H9 (cell line): ENCODE data around the gene NCMAP. TPM values are rescaled to one million over a fixed set of nuclear protein-coding genes. Genes with fewer than 3 reads are reported as not detected.

ENCODE experiments used
- DNase-seq: peaks from one replicate; pipeline ENCODE4 v3.0.0-alpha.2; 2017
- H2AFZ ChIP-seq: one replicate; pipeline ENCODE4 v1.6.1; 2013; ENCODE audit warnings: mild to moderate bottlenecking, low read length, control low read depth, moderate library complexity
- H2AK5ac ChIP-seq: 2 replicates; pipeline ENCODE4 v1.6.1; 2013; ENCODE audit warnings: low read length, control low read depth, mixed read lengths; ENCODE audit not compliant: insufficient read length
- H2BK120ac ChIP-seq: one replicate; pipeline ENCODE4 v1.6.1; 2013; ENCODE audit warnings: low read depth, mild to moderate bottlenecking, low read length, control low read depth, inconsistent platforms; ENCODE audit not compliant: poor library complexity, severe bottlenecking
- H2BK12ac ChIP-seq: 2 replicates; pipeline ENCODE4 v1.6.1; 2013; ENCODE audit warnings: low read length, control low read depth, mixed read lengths, low read depth; ENCODE audit not compliant: insufficient read length
- H2BK15ac ChIP-seq: 2 replicates; pipeline ENCODE4 v1.6.1; 2013; ENCODE audit warnings: low read depth, low read length, control low read depth
- H2BK20ac ChIP-seq: one replicate; pipeline ENCODE4 v1.6.1; 2013; ENCODE audit warnings: low read depth, mild to moderate bottlenecking, low read length, control low read depth, inconsistent platforms; ENCODE audit not compliant: poor library complexity, severe bottlenecking
- H2BK5ac ChIP-seq: 2 replicates; pipeline ENCODE4 v1.6.1; 2013; ENCODE audit warnings: low read length, control low read depth, mixed read lengths; ENCODE audit not compliant: insufficient read length
- H3K14ac ChIP-seq: 2 replicates; pipeline ENCODE4 v1.6.1; 2013; ENCODE audit warnings: low read length, control low read depth; ENCODE audit not compliant: insufficient read depth
- H3K18ac ChIP-seq: 2 replicates; pipeline ENCODE4 v1.6.1; 2013; ENCODE audit warnings: low read depth, mild to moderate bottlenecking, mixed read lengths, low read length, control low read depth; ENCODE audit not compliant: insufficient read length
- H3K23ac ChIP-seq: 2 replicates; pipeline ENCODE4 v1.6.1; 2013; ENCODE audit warnings: low read length, control low read depth, mixed read lengths, low read depth; ENCODE audit not compliant: insufficient read length
- H3K23me2 ChIP-seq: 2 replicates; pipeline ENCODE4 v1.6.1; 2013; ENCODE audit warnings: low read depth, mild to moderate bottlenecking, mixed read lengths, low read length, control low read depth; ENCODE audit not compliant: insufficient read length, poor library complexity, severe bottlenecking
- H3K27ac ChIP-seq: 2 replicates; pipeline ENCODE4 v1.5.1; 2013; ENCODE audit warnings: low read length, control low read depth, mixed read lengths, low read depth; ENCODE audit not compliant: insufficient read length
- H3K27me3 ChIP-seq: 2 replicates; pipeline ENCODE4 v1.6.1; 2013; ENCODE audit warnings: low read length, control low read depth, inconsistent platforms; ENCODE audit not compliant: insufficient read depth
- H3K4ac ChIP-seq: 2 replicates; pipeline ENCODE4 v1.6.1; 2013; ENCODE audit warnings: low read depth, mild to moderate bottlenecking, control low read depth, inconsistent platforms, low read length, moderate library complexity
- H3K4me1 ChIP-seq: 2 replicates; pipeline ENCODE4 v1.6.1; 2013; ENCODE audit warnings: low read length, control low read depth, inconsistent platforms; ENCODE audit not compliant: insufficient read depth
- H3K4me2 ChIP-seq: 2 replicates; pipeline ENCODE4 v1.6.1; 2013; ENCODE audit warnings: low read length, control low read depth, mixed read lengths; ENCODE audit not compliant: insufficient read length, insufficient read depth
- H3K56ac ChIP-seq: 2 replicates; pipeline ENCODE4 v1.6.1; 2013; ENCODE audit warnings: low read depth, mild to moderate bottlenecking, mixed read lengths, low read length, control low read depth; ENCODE audit not compliant: insufficient read length
- H3K79me1 ChIP-seq: 2 replicates; pipeline ENCODE4 v1.6.1; 2013; ENCODE audit warnings: low read depth, mild to moderate bottlenecking, moderate library complexity, low read length, control low read depth, inconsistent platforms; ENCODE audit not compliant: insufficient read depth, poor library complexity, severe bottlenecking
- H3K79me2 ChIP-seq: 2 replicates; pipeline ENCODE4 v1.6.1; 2013; ENCODE audit warnings: low read length, control low read depth, inconsistent platforms; ENCODE audit not compliant: insufficient read depth
- H3K9ac ChIP-seq: 2 replicates; pipeline ENCODE4 v1.6.1; 2013; ENCODE audit warnings: low read length, control low read depth, mixed read lengths; ENCODE audit not compliant: insufficient read length; ENCODE audit errors: extremely low read depth
- H3K9me3 ChIP-seq: one replicate; pipeline ENCODE4 v1.6.1; 2013; ENCODE audit warnings: low read depth, low read length, inconsistent platforms; ENCODE audit not compliant: control insufficient read depth
- H3T11ph ChIP-seq: one replicate; pipeline ENCODE4 v1.6.1; 2013; ENCODE audit warnings: mild to moderate bottlenecking, low read length, control low read depth, inconsistent platforms
- H4K20me1 ChIP-seq: one replicate; pipeline ENCODE4 v1.6.1; 2013; ENCODE audit not compliant: control insufficient read depth, insufficient read length, insufficient read depth
- H4K5ac ChIP-seq: 2 replicates; pipeline ENCODE4 v1.6.1; 2013; ENCODE audit warnings: low read depth, mild to moderate bottlenecking, mixed read lengths, low read length, control low read depth; ENCODE audit not compliant: insufficient read length
- H4K8ac ChIP-seq: replicated peaks from 2 replicates; pipeline ENCODE4 v1.6.1; 2013; ENCODE audit warnings: low read length, control low read depth, mixed read lengths, low read depth; ENCODE audit not compliant: insufficient read length
- H4K91ac ChIP-seq: 2 replicates; pipeline ENCODE4 v1.6.1; 2013; ENCODE audit warnings: low read depth, mild to moderate bottlenecking, moderate library complexity, mixed read lengths, low read length, control low read depth; ENCODE audit not compliant: insufficient read length
- H3K27ac Mint-ChIP-seq, 3 experiments: 2 replicates in 2 of 3; 3 replicates in 1 of 3; pipeline ENCODE4 v1.8.0; 2020 to 2021; ENCODE audit warnings: mixed read lengths in 3 of 3, mild to moderate bottlenecking in 1 of 3, moderate library complexity in 1 of 3
- H3K27me3 Mint-ChIP-seq: 2 replicates; pipeline ENCODE4 v1.8.0; 2021; ENCODE audit warnings: low read depth, mild to moderate bottlenecking, moderate library complexity, mixed read lengths
- H3K36me3 Mint-ChIP-seq, 3 experiments: 2 replicates in 2 of 3; 3 replicates in 1 of 3; pipeline ENCODE4 v1.8.0; 2020 to 2021; ENCODE audit warnings: low read depth in 3 of 3, mixed read lengths in 3 of 3; ENCODE audit not compliant: insufficient read depth in 1 of 3
- H3K4me1 Mint-ChIP-seq, 2 experiments: 2 replicates each; pipeline ENCODE4 v1.8.0; 2020; ENCODE audit warnings: mixed read lengths in 2 of 2
- H3K4me3 Mint-ChIP-seq, 2 experiments: 2 replicates in 1 of 2; 3 replicates in 1 of 2; pipeline ENCODE4 v1.8.0; 2020 to 2021; ENCODE audit warnings: mild to moderate bottlenecking in 2 of 2, mixed read lengths in 2 of 2, moderate library complexity in 1 of 2
- H3K9me3 Mint-ChIP-seq, 2 experiments: 2 replicates in 1 of 2; 3 replicates in 1 of 2; pipeline ENCODE4 v1.8.0; 2020; ENCODE audit warnings: mild to moderate bottlenecking in 2 of 2, mixed read lengths in 2 of 2, moderate library complexity in 1 of 2
- CTCF ChIP-seq: fragments of 200-600 bp; sonication (generic); conservative IDR thresholded peaks from 3 replicates; pipeline ENCODE4 v1.8.0; 2021; ENCODE audit warnings: antibody characterized with exemption, mild to moderate bottlenecking
- WGBS: extraction: QIAGEN DNeasy Blood & Tissue Kit; methylation state at CpG from one replicate; pipeline ENCODE4 v1.1.7; 2013; ENCODE audit warnings: missing lambda C conversion rate, low lambda C conversion rate, mixed read lengths; ENCODE audit not compliant: insufficient read length; ENCODE audit errors: extremely low coverage; 5-methylcytosine and 5-hydroxymethylcytosine counted together
- total RNA-seq: library from RNA; stranded (reverse); gene quantifications from 2 replicates; pipeline ENCODE4 v1.2.1, GENCODE V29; 2021

The NCMAP gene
- total RNA-seq, 1 experiment from 2014 or later = 0.35 TPM

- Histone ChIP-seq H3K4me2 (no peak overlapping the region), H2BK120ac (no peak overlapping the region)
- no peak for DNase-seq
These were observed 3.8 kb upstream of the NCMAP start for GRCh38 chr1:24551960-24552571.

More at GRCh38 chr1:24551960-24552571, 3.8 kb upstream of the NCMAP start:
- no peak overlapping the region for H4K91ac ChIP-seq
- Mint-ChIP-seq H3K27ac (peak overlapping the region in 1 of 3 experiments; percentile 9; a peak in 1 of 7 replicates), H3K9me3 (no peaks in the 10 kb centered on the region), H3K27me3 (peaks cover 37% of the 10 kb centered on the region), H3K4me3 (no peak overlapping the region; a peak in 1 of 5 replicates), H3K4me1 (peaks cover 15 to 22% of the 10 kb centered on the region in 2 experiments), H3K36me3 (no peaks in the 10 kb centered on the region)
- no peak overlapping the region for H3T11ph ChIP-seq
- no peak overlapping the region for H2BK12ac ChIP-seq
- H3K14ac ChIP-seq = peak overlapping the region; percentile 27; the same call in 1 of the 2 replicates
- no peak overlapping the region for H3K4ac ChIP-seq
- H3K4me1 ChIP-seq = 0 out of 2 replicates have a peak, but pooled peaks cover 2% of the 10 kb centered on the region
- H3K27ac ChIP-seq = no peak overlapping the region
- no peaks in the 10 kb centered on the region for H3K9me3 ChIP-seq
- peak overlapping the region; percentile 61 for H3K18ac ChIP-seq
- no peak overlapping the region for H2BK5ac ChIP-seq
- H2BK20ac ChIP-seq = no peak overlapping the region
- no peak overlapping the region for H2AFZ ChIP-seq
- no peaks in the 10 kb centered on the region for H3K79me1 ChIP-seq
- H4K20me1 ChIP-seq = no peaks in the 10 kb centered on the region
- no peak for TF ChIP-seq CTCF
- no peak overlapping the region for H2BK15ac ChIP-seq
- H3K9ac ChIP-seq = no peak overlapping the region
- no peak overlapping the region for H3K23ac ChIP-seq
- H2AK5ac ChIP-seq = no peak overlapping the region
- no peak overlapping the region for H3K56ac ChIP-seq
- H3K27me3 ChIP-seq = no peaks in the 10 kb centered on the region; the same call in 1 of the 2 replicates
- H3K23me2 ChIP-seq = peaks cover 7% of the 10 kb centered on the region
- H3K79me2 ChIP-seq = no peaks in the 10 kb centered on the region
- no peak overlapping the region for H4K5ac ChIP-seq
- no peak overlapping the region for H4K8ac ChIP-seq
- WGBS = no CpG with 5 or more reads among the region's 10 CpGs
